SJCRH30 (cell line): ENCODE measurements around the gene OXCT2. TPM values are rescaled to one million over a fixed set of nuclear protein-coding genes. Genes with fewer than 3 reads are reported as not detected.

Source experiments
- total RNA-seq: library from RNA; depleted of rRNA; stranded (reverse); fragments of >200 nt; shearing (Covaris generic); gene quantifications from 2 replicates; pipeline ENCODE4 v1.2.3, GENCODE V29; 2014; rRNA removed

OXCT2 gene
- total RNA-seq, 1 experiment from 2014 or later: 4.3 TPM

Other genes starting within 250 kb of the OXCT2 start
- gene PABPC4, start 194.6 kb downstream of the OXCT2 start, total RNA-seq: 254 and 270 TPM in 2 replicates
- 61.9 and 66.5 TPM in 2 replicates for gene HEYL, start 131.7 kb downstream of the OXCT2 start, total RNA-seq
- 0.12 TPM in 1 of 2 replicates, not detected in the other for gene NT5C1A, start 99.2 kb downstream of the OXCT2 start, total RNA-seq
- gene HPCAL4, start 79.9 kb downstream of the OXCT2 start, total RNA-seq: 0.42 and 0.53 TPM in 2 replicates
- gene PPIE, start 32.5 kb downstream of the OXCT2 start, total RNA-seq: 62.2 and 64.0 TPM in 2 replicates
- gene BMP8B, start 17.5 kb upstream of the OXCT2 start, total RNA-seq: 12.2 and 12.6 TPM in 2 replicates
- 31.3 and 35.7 TPM in 2 replicates for gene TRIT1, start 112.2 kb upstream of the OXCT2 start, total RNA-seq
- 14.4 and 16.4 TPM in 2 replicates for gene MYCL, start 130.6 kb upstream of the OXCT2 start, total RNA-seq
- 52.9 and 56.6 TPM in 2 replicates for gene MFSD2A, start 183.8 kb upstream of the OXCT2 start, total RNA-seq